ENCODE results near the gene EFHC1.

Gene EFHC1

DNA sequence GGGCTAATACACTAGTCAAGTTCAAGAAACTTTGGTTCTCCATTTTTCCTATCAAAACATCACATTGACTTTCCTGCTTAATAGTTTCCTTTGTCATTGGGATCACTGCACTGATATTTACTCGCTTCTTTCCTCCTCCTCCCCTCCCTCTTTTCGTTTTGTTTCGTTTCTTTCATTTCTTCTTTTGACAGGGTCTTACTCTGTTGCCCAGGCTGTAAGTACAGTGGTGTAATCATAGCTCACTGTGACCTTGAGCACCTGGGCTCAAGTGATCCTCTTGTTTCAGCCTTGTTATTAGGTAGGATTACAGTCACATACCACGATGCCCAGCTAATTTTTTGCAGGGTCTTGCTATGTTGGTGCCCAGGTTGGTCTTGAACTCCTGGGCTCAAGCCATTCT lies 45.9 kb upstream of the EFHC1 start:
- Histone ChIP-seq H3K27me3 (ENCODE audit: control insufficient read depth, low read length) (no peaks in the 10 kb centered on the region), H3K4me3 (ENCODE audit: low read length) (no peak overlapping the region), H3F3A (ENCODE audit: control insufficient read depth, insufficient read depth) (no peaks in the 10 kb centered on the region), H3K79me2 (ENCODE audit: control insufficient read depth, low read length) (peaks cover 3% of the 10 kb centered on the region; the same call in 1 of the 2 replicates), H3K9me2 (replicated peaks; ENCODE audit: control insufficient read depth, low read length) (no peaks in the 10 kb centered on the region), H3K9me3 (ENCODE audit: control insufficient read depth, insufficient read depth, low read length) (no peaks in the 10 kb centered on the region), H3K36me3 (ENCODE audit: control insufficient read depth, low read length) (no peaks in the 10 kb centered on the region), H3K4me1 (ENCODE audit: control insufficient read depth, low read length) (peaks cover 12% of the 10 kb centered on the region), H3K27ac (ENCODE audit: low read depth, low read length) (no peak overlapping the region), H4K20me1 (ENCODE audit: control insufficient read depth, insufficient read depth, low read depth, low read length) (no peaks in the 10 kb centered on the region), H3K4me2 (ENCODE audit: low read length) (no peak overlapping the region)
- no peak for TF ChIP-seq EZH2phosphoT487 (IDR thresholded peaks at IDR 0.05; ENCODE audit: borderline replicate concordance, low read length)
- TF ChIP-seq, protein P1, sequence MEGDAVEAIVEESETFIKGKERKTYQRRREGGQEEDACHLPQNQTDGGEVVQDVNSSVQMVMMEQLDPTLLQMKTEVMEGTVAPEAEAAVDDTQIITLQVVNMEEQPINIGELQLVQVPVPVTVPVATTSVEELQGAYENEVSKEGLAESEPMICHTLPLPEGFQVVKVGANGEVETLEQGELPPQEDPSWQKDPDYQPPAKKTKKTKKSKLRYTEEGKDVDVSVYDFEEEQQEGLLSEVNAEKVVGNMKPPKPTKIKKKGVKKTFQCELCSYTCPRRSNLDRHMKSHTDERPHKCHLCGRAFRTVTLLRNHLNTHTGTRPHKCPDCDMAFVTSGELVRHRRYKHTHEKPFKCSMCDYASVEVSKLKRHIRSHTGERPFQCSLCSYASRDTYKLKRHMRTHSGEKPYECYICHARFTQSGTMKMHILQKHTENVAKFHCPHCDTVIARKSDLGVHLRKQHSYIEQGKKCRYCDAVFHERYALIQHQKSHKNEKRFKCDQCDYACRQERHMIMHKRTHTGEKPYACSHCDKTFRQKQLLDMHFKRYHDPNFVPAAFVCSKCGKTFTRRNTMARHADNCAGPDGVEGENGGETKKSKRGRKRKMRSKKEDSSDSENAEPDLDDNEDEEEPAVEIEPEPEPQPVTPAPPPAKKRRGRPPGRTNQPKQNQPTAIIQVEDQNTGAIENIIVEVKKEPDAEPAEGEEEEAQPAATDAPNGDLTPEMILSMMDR (IDR thresholded peaks at IDR 0.05; ENCODE audit: low read depth, low read length, poor library complexity, severe bottlenecking) = no peak

DNA sequence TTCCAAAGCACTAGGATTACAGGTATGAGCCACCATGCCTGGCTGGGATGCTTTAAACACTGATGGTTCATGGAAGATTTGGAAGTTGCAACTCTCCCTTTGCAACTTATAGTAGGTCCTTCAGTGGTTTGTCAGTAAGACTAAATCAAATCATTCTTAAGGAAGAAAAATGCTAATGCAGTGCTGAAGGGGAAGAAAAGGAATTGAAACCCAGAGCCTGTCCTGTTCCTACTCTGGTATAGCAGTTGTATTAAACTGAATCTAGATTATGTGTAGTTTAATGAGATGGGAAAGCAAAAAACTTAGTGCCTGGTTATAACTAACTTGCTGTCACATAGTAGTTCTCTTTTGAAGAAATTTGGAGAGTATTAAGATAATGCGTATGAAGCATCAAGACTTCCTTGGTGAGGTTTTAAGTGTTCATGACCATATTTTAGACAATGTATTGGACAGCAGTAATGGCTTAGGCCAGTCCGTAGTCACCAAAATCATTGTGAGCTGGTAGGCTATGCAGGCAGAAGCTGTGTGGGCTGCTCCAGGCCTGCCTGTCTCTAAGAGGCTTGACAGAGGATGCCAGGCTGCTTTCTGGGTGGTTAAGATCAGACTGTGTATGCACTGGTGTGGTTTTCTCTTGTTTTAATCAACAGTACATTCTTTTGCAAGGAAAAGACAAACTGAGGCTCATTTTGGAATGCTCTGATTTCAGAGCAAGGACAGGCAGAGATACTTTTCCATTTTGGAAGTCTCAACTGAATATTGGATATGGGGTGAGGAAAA lies 44.2 kb upstream of the EFHC1 start:
- no peaks in the 10 kb centered on the region for H3K9me2 ChIP-seq (replicated peaks; ENCODE audit: control insufficient read depth, low read length)
- no peaks in the 10 kb centered on the region for H3K9me3 ChIP-seq (ENCODE audit: control insufficient read depth, insufficient read depth, low read length)
- no peak overlapping the region for H3K27ac ChIP-seq (ENCODE audit: low read depth, low read length)
- peaks cover 12% of the 10 kb centered on the region for H3K4me1 ChIP-seq (ENCODE audit: control insufficient read depth, low read length)
- TF ChIP-seq EZH2phosphoT487 (IDR thresholded peaks at IDR 0.05; ENCODE audit: borderline replicate concordance, low read length) = no peak
- TF ChIP-seq, protein P1 (IDR thresholded peaks at IDR 0.05; ENCODE audit: low read depth, low read length, poor library complexity, severe bottlenecking) = no peak
- no peak overlapping the region for H3K4me3 ChIP-seq (ENCODE audit: low read length)
- no peaks in the 10 kb centered on the region for H3K79me2 ChIP-seq (ENCODE audit: control insufficient read depth, low read length)
- no peaks in the 10 kb centered on the region for H3K27me3 ChIP-seq (ENCODE audit: control insufficient read depth, low read length)
- no peak overlapping the region for H3K4me2 ChIP-seq (ENCODE audit: low read length)
- no peaks in the 10 kb centered on the region for H3F3A ChIP-seq (ENCODE audit: control insufficient read depth, insufficient read depth)
- H4K20me1 ChIP-seq (ENCODE audit: control insufficient read depth, insufficient read depth, low read depth, low read length) = no peaks in the 10 kb centered on the region
- H3K36me3 ChIP-seq (ENCODE audit: control insufficient read depth, low read length) = no peaks in the 10 kb centered on the region

DNA sequence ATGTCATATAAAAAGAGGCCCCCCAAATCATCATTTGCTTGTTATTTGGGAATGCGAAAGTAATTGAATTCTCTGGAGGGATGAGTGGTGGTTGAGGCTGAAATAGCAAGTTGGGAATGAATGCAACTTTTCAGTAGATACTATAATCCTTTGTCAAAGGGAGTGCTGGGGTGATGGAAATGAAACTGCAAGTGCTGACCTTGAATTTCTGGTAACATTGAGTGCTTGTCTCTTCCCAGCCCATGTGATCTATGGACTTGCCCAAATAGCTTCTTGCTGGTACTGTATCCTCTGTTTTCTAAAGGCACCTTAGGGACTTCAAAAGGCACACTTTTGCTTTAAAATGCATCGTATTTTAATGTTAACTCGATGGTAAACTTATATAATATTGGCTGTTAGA lies 43.4 kb upstream of the EFHC1 start:
- Histone ChIP-seq H3K9me2 (replicated peaks; ENCODE audit: control insufficient read depth, low read length) (no peaks in the 10 kb centered on the region), H3K4me3 (ENCODE audit: low read length) (no peak overlapping the region), H3F3A (ENCODE audit: control insufficient read depth, insufficient read depth) (no peaks in the 10 kb centered on the region), H3K36me3 (ENCODE audit: control insufficient read depth, low read length) (no peaks in the 10 kb centered on the region), H3K4me2 (ENCODE audit: low read length) (no peak overlapping the region), H3K27ac (ENCODE audit: low read depth, low read length) (no peak overlapping the region), H3K79me2 (ENCODE audit: control insufficient read depth, low read length) (no peaks in the 10 kb centered on the region), H3K27me3 (ENCODE audit: control insufficient read depth, low read length) (no peaks in the 10 kb centered on the region), H4K20me1 (ENCODE audit: control insufficient read depth, insufficient read depth, low read depth, low read length) (no peaks in the 10 kb centered on the region), H3K9me3 (ENCODE audit: control insufficient read depth, insufficient read depth, low read length) (no peaks in the 10 kb centered on the region), H3K4me1 (ENCODE audit: control insufficient read depth, low read length) (peaks cover 12% of the 10 kb centered on the region)
- no peak for TF ChIP-seq EZH2phosphoT487 (IDR thresholded peaks at IDR 0.05; ENCODE audit: borderline replicate concordance, low read length)
- TF ChIP-seq, protein P1 (IDR thresholded peaks at IDR 0.05; ENCODE audit: low read depth, low read length, poor library complexity, severe bottlenecking) = no peak

All from DOHH2 (cell line).